CD4-positive, CD25-positive, alpha-beta regulatory T cell (primary cell): ENCODE results near the gene CD2AP. TPM values are rescaled to one million over a fixed set of nuclear protein-coding genes. Genes with fewer than 3 reads are reported as not detected.
"Not testable (repeated sequence)": the region's sequence is repeated elsewhere in the genome, so short reads cannot be mapped to it uniquely, and the experiment has no call there.

Experiments
- ATAC-seq, 2 donors: fragments of 150-1000 bp; cut with Tn5 transposase; one replicate each; pipeline ENCODE4 v1.10.0; 2021; ENCODE audit warnings: low read depth in 2 of 2, moderate number of reproducible peaks in 2 of 2, moderate library complexity in 1 of 2
- DNase-seq, 3 donors: peaks; one replicate each; pipeline versions ENCODE4 v3.0.0 to v3.0.0-alpha.2; 2012 to 2022; ENCODE audit warnings: mixed read lengths in 1 of 3
- H3K27ac ChIP-seq: one replicate; pipeline ENCODE4 v1.7.0; 2013; ENCODE audit warnings: mild to moderate bottlenecking, low read length; ENCODE audit not compliant: insufficient read depth, poor library complexity, severe bottlenecking
- H3K27me3 ChIP-seq: one replicate; pipeline ENCODE4 v1.7.0; 2013; ENCODE audit warnings: low read length; ENCODE audit not compliant: control insufficient read depth, insufficient read depth
- H3K36me3 ChIP-seq: one replicate; pipeline ENCODE4 v1.7.0; 2013; ENCODE audit warnings: mild to moderate bottlenecking, low read length, moderate library complexity; ENCODE audit not compliant: control insufficient read depth, insufficient read depth
- H3K4me1 ChIP-seq: 2 replicates; pipeline ENCODE4 v1.7.0; 2013; ENCODE audit warnings: mild to moderate bottlenecking, low read length; ENCODE audit not compliant: insufficient read depth, control insufficient read depth, poor library complexity, severe bottlenecking
- H3K4me3 ChIP-seq: one replicate; pipeline ENCODE4 v1.7.0; 2013; ENCODE audit warnings: low read depth, mild to moderate bottlenecking, low read length, moderate library complexity
- H3K9me3 ChIP-seq, 2 experiments: 1 replicate in 1 of 2; 2 replicates in 1 of 2; pipeline ENCODE4 v1.7.0; 2013; ENCODE audit warnings: low read length in 2 of 2, mild to moderate bottlenecking in 1 of 2, moderate library complexity in 1 of 2; ENCODE audit not compliant: control insufficient read depth in 2 of 2
- H3K27ac Mint-ChIP-seq, 3 donors: one replicate each; pipeline ENCODE4 v1.8.0; 2020 to 2022; ENCODE audit warnings: mild to moderate bottlenecking in 3 of 3, mixed read lengths in 3 of 3, moderate library complexity in 2 of 3
- H3K27me3 Mint-ChIP-seq: one replicate; pipeline ENCODE4 v1.8.0; 2022; ENCODE audit warnings: mild to moderate bottlenecking, mixed read lengths
- H3K36me3 Mint-ChIP-seq: one replicate; pipeline ENCODE4 v1.8.0; 2020; ENCODE audit warnings: mixed read lengths
- H3K4me1 Mint-ChIP-seq, 4 donors: one replicate each; pipeline ENCODE4 v1.8.0; 2020 to 2022; ENCODE audit warnings: mixed read lengths in 4 of 4, mild to moderate bottlenecking in 1 of 4
- H3K4me3 Mint-ChIP-seq, 4 donors: one replicate each; pipeline ENCODE4 v1.8.0; 2020 to 2022; ENCODE audit warnings: mild to moderate bottlenecking in 4 of 4, mixed read lengths in 4 of 4, moderate library complexity in 3 of 4
- H3K9me3 Mint-ChIP-seq, 7 donors: one replicate each; pipeline ENCODE4 v1.8.0; 2020 to 2022; ENCODE audit warnings: mixed read lengths in 7 of 7, mild to moderate bottlenecking in 3 of 7, moderate library complexity in 2 of 7
- polyA plus RNA-seq, 4 donors: library from polyadenylated mRNA; unstranded; fragments of 300-500 nt; fragmentation: Illumina TruSeq; gene quantifications; one replicate each; pipeline ENCODE4 v1.2.3, GENCODE V29; 2021
- total RNA-seq: library from RNA; stranded (reverse); gene quantifications from one replicate; pipeline ENCODE4 v1.2.3, GENCODE V29; 2022

The CD2AP gene
- total and polyA plus RNA-seq, 5 donors from 2014 or later = 4.0 to 30.5 (median 6.5) TPM

GRCh38 chr6:47631269-47631772 is 153.7 kb downstream of the CD2AP start:
- peaks cover 6% of the 10 kb centered on the region for H3K4me1 ChIP-seq
- Mint-ChIP-seq H3K27me3 (peaks cover 5% of the 10 kb centered on the region), H3K4me1 (peaks cover 0 to 18% (median 11%) of the 10 kb centered on the region in 4 donors), H3K4me3 (peak overlapping the region in 1 of 4 donors; percentile 47), H3K9me3 (no peaks in the 10 kb centered on the region), H3K27ac (peak overlapping the region in 2 of 3 donors; percentile 21 to 32), H3K36me3 (no peaks in the 10 kb centered on the region)
- ATAC-seq (peak; percentile 24 to 28), DNase-seq (peak in 2 of 3 donors; percentile 37 to 63)
- H3K27ac ChIP-seq = no peak overlapping the region
- H3K36me3 ChIP-seq = no peaks in the 10 kb centered on the region
- no peaks in the 10 kb centered on the region for H3K9me3 ChIP-seq
- H3K27me3 ChIP-seq = no peaks in the 10 kb centered on the region
- H3K4me3 ChIP-seq = no peak overlapping the region

GRCh38 chr6:47631797-47632196 is 154.2 kb downstream of the CD2AP start:
- H3K27me3 Mint-ChIP-seq = peaks cover 5% of the 10 kb centered on the region
- H3K4me1 Mint-ChIP-seq = peaks cover 0 to 18% (median 11%) of the 10 kb centered on the region in 4 donors
- Histone ChIP-seq H3K27ac (no peak overlapping the region), H3K4me3 (no peak overlapping the region), H3K36me3 (no peaks in the 10 kb centered on the region), H3K27me3 (no peaks in the 10 kb centered on the region), H3K4me1 (peaks cover 6% of the 10 kb centered on the region), H3K9me3 (no peaks in the 10 kb centered on the region)
- no peaks in the 10 kb centered on the region for H3K36me3 Mint-ChIP-seq
- no peak for ATAC-seq
- H3K4me3 Mint-ChIP-seq = no peak overlapping the region
- H3K9me3 Mint-ChIP-seq = no peaks in the 10 kb centered on the region
- peak overlapping the region in 1 of 3 donors; percentile 21 for H3K27ac Mint-ChIP-seq
- peak in 1 of 3 donors; percentile 14 for DNase-seq

- DNase-seq (no peak), ATAC-seq (no peak)
- Histone ChIP-seq H3K27ac (no peak overlapping the region), H3K9me3 (no peaks in the 10 kb centered on the region), H3K4me1 (peaks cover 6% of the 10 kb centered on the region), H3K4me3 (no peak overlapping the region), H3K27me3 (no peaks in the 10 kb centered on the region), H3K36me3 (no peaks in the 10 kb centered on the region)
- no peaks in the 10 kb centered on the region for H3K36me3 Mint-ChIP-seq
- H3K27me3 Mint-ChIP-seq = peaks cover 5% of the 10 kb centered on the region
- H3K27ac Mint-ChIP-seq = peak overlapping the region in 1 of 3 donors; percentile 50
- H3K4me3 Mint-ChIP-seq = no peak overlapping the region
- no peaks in the 10 kb centered on the region for H3K9me3 Mint-ChIP-seq
- peaks cover 0 to 12% (median 8%) of the 10 kb centered on the region in 4 donors for H3K4me1 Mint-ChIP-seq
Measured at GRCh38 chr6:47633141-47633540, 155.6 kb downstream of the CD2AP start.

DNA sequence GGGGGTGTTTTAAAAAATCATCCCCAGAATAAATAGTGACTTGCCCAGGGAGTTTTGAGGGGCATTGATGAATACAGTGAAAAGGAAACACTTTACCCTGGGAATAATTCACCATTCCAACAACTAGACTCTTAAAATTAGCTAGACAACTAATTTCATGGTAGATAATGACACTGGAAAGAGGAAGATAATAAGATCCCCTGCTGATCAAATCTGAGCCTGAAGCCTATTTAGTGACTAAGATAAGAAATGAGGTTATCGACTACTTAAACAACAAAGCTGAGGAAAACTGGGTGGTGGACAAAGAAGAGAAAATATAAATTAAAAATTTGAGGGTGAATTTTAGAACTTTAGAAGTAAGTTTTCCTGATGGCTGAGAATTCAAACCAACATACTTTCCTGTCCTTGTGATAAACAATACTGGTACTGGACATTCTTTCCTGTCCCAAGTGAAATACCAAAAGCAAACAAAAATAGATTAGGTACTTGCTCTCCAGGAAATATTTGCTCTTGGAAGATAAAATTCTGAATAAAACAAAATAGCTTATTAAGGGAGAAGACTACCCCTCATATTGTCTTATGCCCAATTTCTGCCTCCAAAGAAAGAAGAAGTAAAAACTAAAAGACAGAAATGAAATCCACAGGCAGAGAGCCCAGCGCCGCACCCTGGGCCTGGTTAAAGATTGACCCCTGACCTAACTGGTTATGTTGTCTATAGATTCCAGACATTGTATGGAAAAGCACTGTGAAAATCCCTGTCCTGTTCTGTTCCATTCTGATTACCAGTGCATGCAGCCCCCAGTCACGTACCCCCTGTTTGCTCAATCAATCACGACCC is 156.8 kb downstream of the CD2AP start:
- H3K4me1 Mint-ChIP-seq = peaks cover 0 to 12% (median 8%) of the 10 kb centered on the region in 4 donors
- Histone ChIP-seq H3K27ac (no peak overlapping the region), H3K9me3 (no peaks in the 10 kb centered on the region), H3K27me3 (no peaks in the 10 kb centered on the region), H3K4me3 (no peak overlapping the region), H3K36me3 (no peaks in the 10 kb centered on the region), H3K4me1 (peaks cover 6% of the 10 kb centered on the region)
- H3K4me3 Mint-ChIP-seq = no peak overlapping the region
- DNase-seq (no peak), ATAC-seq (no peak)
- H3K9me3 Mint-ChIP-seq = no peaks in the 10 kb centered on the region
- H3K27me3 Mint-ChIP-seq = peaks cover 5% of the 10 kb centered on the region
- no peaks in the 10 kb centered on the region for H3K36me3 Mint-ChIP-seq
- H3K27ac Mint-ChIP-seq = peak overlapping the region in 1 of 3 donors; percentile 50

DNA sequence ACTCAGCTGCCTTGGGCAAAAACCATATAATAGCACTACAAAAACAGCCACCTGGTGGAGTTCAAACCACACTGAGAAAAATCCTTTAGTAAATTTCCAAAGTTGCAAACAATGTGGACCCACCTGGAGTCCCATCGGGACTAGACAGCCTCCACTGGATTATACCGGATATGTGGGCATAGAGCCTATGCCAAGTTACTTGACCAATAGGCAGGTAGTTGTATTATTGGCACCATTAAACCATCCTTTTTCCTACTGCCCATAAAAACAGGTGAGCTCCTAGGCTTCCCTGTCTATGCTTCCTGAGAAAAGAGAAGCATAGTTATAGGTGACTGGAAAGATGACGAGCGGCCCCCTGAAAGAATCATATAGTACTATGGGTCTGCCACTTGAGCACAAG is 169.1 kb downstream of the CD2AP start:
- H3K4me3 ChIP-seq = no peak overlapping the region
- ATAC-seq (no peak), DNase-seq (no peak)
- H3K27ac ChIP-seq = no peak overlapping the region
- H3K9me3 ChIP-seq = no peaks in the 10 kb centered on the region
- no peak overlapping the region for H3K27ac Mint-ChIP-seq
- H3K27me3 Mint-ChIP-seq = peaks cover 5% of the 10 kb centered on the region
- H3K27me3 ChIP-seq = peaks cover under 1% of the 10 kb centered on the region
- H3K36me3 Mint-ChIP-seq = no peaks in the 10 kb centered on the region
- H3K4me1 Mint-ChIP-seq = no peaks in the 10 kb centered on the region
- no peaks in the 10 kb centered on the region for H3K36me3 ChIP-seq
- H3K4me1 ChIP-seq = no peaks in the 10 kb centered on the region
- H3K4me3 Mint-ChIP-seq = no peak overlapping the region
- peaks cover 0 to 2% (median 0%) of the 10 kb centered on the region in 7 donors for H3K9me3 Mint-ChIP-seq

GRCh38 chr6:47647188-47647587 is 169.6 kb downstream of the CD2AP start:
- no peaks in the 10 kb centered on the region for H3K4me1 ChIP-seq
- DNase-seq = no peak
- H3K27ac ChIP-seq = no peak overlapping the region
- H3K27ac Mint-ChIP-seq = no peak overlapping the region
- no peaks in the 10 kb centered on the region for H3K4me1 Mint-ChIP-seq
- no peaks in the 10 kb centered on the region for H3K9me3 Mint-ChIP-seq
- H3K36me3 Mint-ChIP-seq = no peaks in the 10 kb centered on the region
- H3K27me3 ChIP-seq = no peaks in the 10 kb centered on the region
- H3K27me3 Mint-ChIP-seq = peaks cover 5% of the 10 kb centered on the region
- no peaks in the 10 kb centered on the region for H3K36me3 ChIP-seq
- ATAC-seq = no peak
- no peaks in the 10 kb centered on the region for H3K9me3 ChIP-seq
- no peak overlapping the region for H3K4me3 Mint-ChIP-seq
- H3K4me3 ChIP-seq = no peak overlapping the region

- not testable (repeated sequence) for H3K4me3 Mint-ChIP-seq, H3K36me3 ChIP-seq, H3K27ac ChIP-seq, DNase-seq, H3K4me1 ChIP-seq, H3K36me3 Mint-ChIP-seq, H3K4me1 Mint-ChIP-seq, H3K27ac Mint-ChIP-seq, ATAC-seq, H3K9me3 Mint-ChIP-seq, H3K9me3 ChIP-seq, H3K27me3 Mint-ChIP-seq, H3K4me3 ChIP-seq, H3K27me3 ChIP-seq
Measured at GRCh38 chr6:47647626-47648025, 170.0 kb downstream of the CD2AP start.

DNA sequence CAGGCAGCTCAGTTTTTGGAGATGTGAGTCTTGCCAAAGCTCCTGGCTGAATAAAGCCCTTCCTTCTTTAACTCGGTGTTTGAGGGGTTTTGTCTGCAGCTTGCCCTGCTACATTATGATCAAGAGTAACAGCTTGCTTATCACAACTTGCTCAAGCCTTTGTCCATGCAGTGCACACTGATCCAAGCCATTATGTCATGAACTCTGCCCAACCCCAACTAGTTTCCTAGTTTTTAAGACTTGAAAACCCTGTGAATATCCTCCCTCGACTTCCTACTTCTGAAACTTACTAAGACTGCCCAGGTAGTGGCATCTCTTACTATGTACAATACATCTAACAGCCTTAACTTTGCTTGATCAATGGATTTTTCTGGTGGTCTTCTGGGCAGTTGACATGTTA is 170.4 kb downstream of the CD2AP start:
- no peaks in the 10 kb centered on the region for H3K36me3 ChIP-seq
- H3K9me3 ChIP-seq = no peaks in the 10 kb centered on the region
- Mint-ChIP-seq H3K4me3 (no peak overlapping the region), H3K9me3 (no peaks in the 10 kb centered on the region), H3K36me3 (no peaks in the 10 kb centered on the region), H3K27me3 (no peaks in the 10 kb centered on the region), H3K27ac (no peak overlapping the region), H3K4me1 (no peaks in the 10 kb centered on the region)
- no peak overlapping the region for H3K27ac ChIP-seq
- H3K4me3 ChIP-seq = no peak overlapping the region
- no peaks in the 10 kb centered on the region for H3K27me3 ChIP-seq
- no peak for ATAC-seq
- no peak for DNase-seq
- H3K4me1 ChIP-seq = no peaks in the 10 kb centered on the region
